Measurements from ENCODE around the gene MALL. TPM values are rescaled to one million over a fixed set of nuclear protein-coding genes. Genes with fewer than 3 reads are reported as not detected.
"Not testable (repeated sequence)": the region's sequence is repeated elsewhere in the genome, so short reads cannot be mapped to it uniquely, and the experiment has no call there.

Gene MALL
- total and polyA plus RNA-seq, 2 experiments from 2014 or later, result 0.21 TPM; not detected in 1

- H3K4me3 ChIP-seq; H3K27ac ChIP-seq; H3K9me3 ChIP-seq (ENCODE audit: low read depth); H3K4me1 ChIP-seq (ENCODE audit: low read depth); H3K36me3 ChIP-seq; H3K27me3 ChIP-seq: not testable (repeated sequence)
- DNase-seq (ENCODE audit: low read depth in 1 of 2, low spot score in 1 of 2), result peak in 1 of 2 donors; percentile 0
These were observed 47.5 kb downstream of the MALL start for GRCh38 chr2:110068153-110068552.

GRCh38 chr2:110062332-110062731, 53.3 kb downstream of the MALL start:
- not testable (repeated sequence) for H3K27ac ChIP-seq; H3K9me3 ChIP-seq (ENCODE audit: low read depth); H3K27me3 ChIP-seq; H3K4me3 ChIP-seq; H3K4me1 ChIP-seq (ENCODE audit: low read depth); DNase-seq (ENCODE audit: low read depth in 1 of 2, low spot score in 1 of 2); H3K36me3 ChIP-seq

GRCh38 chr2:110060550-110060949, 55.1 kb downstream of the MALL start:
- not testable (repeated sequence) for H3K9me3 ChIP-seq (ENCODE audit: low read depth); H3K4me1 ChIP-seq (ENCODE audit: low read depth); H3K27ac ChIP-seq; H3K27me3 ChIP-seq; DNase-seq (ENCODE audit: low read depth in 1 of 2, low spot score in 1 of 2); H3K36me3 ChIP-seq; H3K4me3 ChIP-seq

- H3K4me3 ChIP-seq; H3K4me1 ChIP-seq (ENCODE audit: low read depth); H3K27me3 ChIP-seq; H3K36me3 ChIP-seq; H3K9me3 ChIP-seq (ENCODE audit: low read depth); H3K27ac ChIP-seq; DNase-seq (ENCODE audit: low read depth in 1 of 2, low spot score in 1 of 2): not testable (repeated sequence)
These were observed 55.8 kb downstream of the MALL start for GRCh38 chr2:110059694-110060358.

- not testable (repeated sequence) for H3K36me3 ChIP-seq; DNase-seq (ENCODE audit: low read depth in 1 of 2, low spot score in 1 of 2); H3K27ac ChIP-seq; H3K9me3 ChIP-seq (ENCODE audit: low read depth); H3K27me3 ChIP-seq; H3K4me1 ChIP-seq (ENCODE audit: low read depth); H3K4me3 ChIP-seq
These were observed 56.5 kb downstream of the MALL start for GRCh38 chr2:110059009-110059693.

GRCh38 chr2:110058034-110058433, 57.6 kb downstream of the MALL start:
- not testable (repeated sequence) for H3K4me3 ChIP-seq; H3K4me1 ChIP-seq (ENCODE audit: low read depth); H3K36me3 ChIP-seq; H3K9me3 ChIP-seq (ENCODE audit: low read depth); DNase-seq (ENCODE audit: low read depth in 1 of 2, low spot score in 1 of 2); H3K27ac ChIP-seq; H3K27me3 ChIP-seq

GRCh38 chr2:110055819-110056408, 59.7 kb downstream of the MALL start:
- H3K27ac ChIP-seq; H3K36me3 ChIP-seq; H3K27me3 ChIP-seq; DNase-seq (ENCODE audit: low read depth in 1 of 2, low spot score in 1 of 2); H3K4me3 ChIP-seq; H3K4me1 ChIP-seq (ENCODE audit: low read depth); H3K9me3 ChIP-seq (ENCODE audit: low read depth): not testable (repeated sequence)

GRCh38 chr2:110054521-110055407, 60.9 kb downstream of the MALL start:
- not testable (repeated sequence) for H3K4me1 ChIP-seq (ENCODE audit: low read depth); H3K36me3 ChIP-seq; H3K9me3 ChIP-seq (ENCODE audit: low read depth); H3K27me3 ChIP-seq; H3K4me3 ChIP-seq
- DNase-seq (ENCODE audit: low read depth in 1 of 2, low spot score in 1 of 2), result peak; percentile 31 to 80
- peak overlapping the region; percentile 10 for H3K27ac ChIP-seq

GRCh38 chr2:110053688-110054087, 61.9 kb downstream of the MALL start:
- H3K4me3 ChIP-seq; DNase-seq (ENCODE audit: low read depth in 1 of 2, low spot score in 1 of 2); H3K9me3 ChIP-seq (ENCODE audit: low read depth); H3K27ac ChIP-seq; H3K4me1 ChIP-seq (ENCODE audit: low read depth); H3K36me3 ChIP-seq; H3K27me3 ChIP-seq: not testable (repeated sequence)

GRCh38 chr2:110052166-110052565, 63.5 kb downstream of the MALL start:
- H3K36me3 ChIP-seq; H3K4me3 ChIP-seq; DNase-seq (ENCODE audit: low read depth in 1 of 2, low spot score in 1 of 2); H3K9me3 ChIP-seq (ENCODE audit: low read depth); H3K27me3 ChIP-seq; H3K4me1 ChIP-seq (ENCODE audit: low read depth); H3K27ac ChIP-seq: not testable (repeated sequence)

- not testable (repeated sequence) for H3K36me3 ChIP-seq, H3K4me3 ChIP-seq
These were observed 65.4 kb downstream of the MALL start for GRCh38 chr2:110050222-110050621.

GRCh38 chr2:110049769-110050168, 65.9 kb downstream of the MALL start:
- not testable (repeated sequence) for H3K27me3 ChIP-seq; H3K27ac ChIP-seq; H3K4me1 ChIP-seq (ENCODE audit: low read depth); H3K4me3 ChIP-seq; H3K9me3 ChIP-seq (ENCODE audit: low read depth); H3K36me3 ChIP-seq; DNase-seq (ENCODE audit: low read depth in 1 of 2, low spot score in 1 of 2)

More at GRCh38 chr2:110050222-110050621, 65.4 kb downstream of the MALL start:
- not testable (repeated sequence) for H3K4me1 ChIP-seq (ENCODE audit: low read depth); H3K9me3 ChIP-seq (ENCODE audit: low read depth); DNase-seq (ENCODE audit: low read depth in 1 of 2, low spot score in 1 of 2); H3K27me3 ChIP-seq; H3K27ac ChIP-seq

- H3K4me3 ChIP-seq; H3K36me3 ChIP-seq; H3K4me1 ChIP-seq (ENCODE audit: low read depth); H3K27ac ChIP-seq; DNase-seq (ENCODE audit: low read depth in 1 of 2, low spot score in 1 of 2); H3K27me3 ChIP-seq; H3K9me3 ChIP-seq (ENCODE audit: low read depth): not testable (repeated sequence)
These were observed 67.1 kb downstream of the MALL start for GRCh38 chr2:110048255-110049197.
